H9 (cell line): ENCODE measurements around the gene CELF1. TPM values are rescaled to one million over a fixed set of nuclear protein-coding genes. Genes with fewer than 3 reads are reported as not detected.

Source experiments
- DNase-seq: peaks from one replicate; pipeline ENCODE4 v3.0.0-alpha.2; 2017
- H2AFZ ChIP-seq: one replicate; pipeline ENCODE4 v1.6.1; 2013; ENCODE audit warnings: mild to moderate bottlenecking, low read length, control low read depth, moderate library complexity
- H2AK5ac ChIP-seq: 2 replicates; pipeline ENCODE4 v1.6.1; 2013; ENCODE audit warnings: low read length, control low read depth, mixed read lengths; ENCODE audit not compliant: insufficient read length
- H2BK120ac ChIP-seq: one replicate; pipeline ENCODE4 v1.6.1; 2013; ENCODE audit warnings: low read depth, mild to moderate bottlenecking, low read length, control low read depth, inconsistent platforms; ENCODE audit not compliant: poor library complexity, severe bottlenecking
- H2BK12ac ChIP-seq: 2 replicates; pipeline ENCODE4 v1.6.1; 2013; ENCODE audit warnings: low read length, control low read depth, mixed read lengths, low read depth; ENCODE audit not compliant: insufficient read length
- H2BK15ac ChIP-seq: 2 replicates; pipeline ENCODE4 v1.6.1; 2013; ENCODE audit warnings: low read depth, low read length, control low read depth
- H2BK20ac ChIP-seq: one replicate; pipeline ENCODE4 v1.6.1; 2013; ENCODE audit warnings: low read depth, mild to moderate bottlenecking, low read length, control low read depth, inconsistent platforms; ENCODE audit not compliant: poor library complexity, severe bottlenecking
- H2BK5ac ChIP-seq: 2 replicates; pipeline ENCODE4 v1.6.1; 2013; ENCODE audit warnings: low read length, control low read depth, mixed read lengths; ENCODE audit not compliant: insufficient read length
- H3K14ac ChIP-seq: 2 replicates; pipeline ENCODE4 v1.6.1; 2013; ENCODE audit warnings: low read length, control low read depth; ENCODE audit not compliant: insufficient read depth
- H3K18ac ChIP-seq: 2 replicates; pipeline ENCODE4 v1.6.1; 2013; ENCODE audit warnings: low read depth, mild to moderate bottlenecking, mixed read lengths, low read length, control low read depth; ENCODE audit not compliant: insufficient read length
- H3K23ac ChIP-seq: 2 replicates; pipeline ENCODE4 v1.6.1; 2013; ENCODE audit warnings: low read length, control low read depth, mixed read lengths, low read depth; ENCODE audit not compliant: insufficient read length
- H3K23me2 ChIP-seq: 2 replicates; pipeline ENCODE4 v1.6.1; 2013; ENCODE audit warnings: low read depth, mild to moderate bottlenecking, mixed read lengths, low read length, control low read depth; ENCODE audit not compliant: insufficient read length, poor library complexity, severe bottlenecking
- H3K27ac ChIP-seq: 2 replicates; pipeline ENCODE4 v1.5.1; 2013; ENCODE audit warnings: low read length, control low read depth, mixed read lengths, low read depth; ENCODE audit not compliant: insufficient read length
- H3K27me3 ChIP-seq: 2 replicates; pipeline ENCODE4 v1.6.1; 2013; ENCODE audit warnings: low read length, control low read depth, inconsistent platforms; ENCODE audit not compliant: insufficient read depth
- H3K4ac ChIP-seq: 2 replicates; pipeline ENCODE4 v1.6.1; 2013; ENCODE audit warnings: low read depth, mild to moderate bottlenecking, control low read depth, inconsistent platforms, low read length, moderate library complexity
- H3K4me1 ChIP-seq: 2 replicates; pipeline ENCODE4 v1.6.1; 2013; ENCODE audit warnings: low read length, control low read depth, inconsistent platforms; ENCODE audit not compliant: insufficient read depth
- H3K4me2 ChIP-seq: 2 replicates; pipeline ENCODE4 v1.6.1; 2013; ENCODE audit warnings: low read length, control low read depth, mixed read lengths; ENCODE audit not compliant: insufficient read length, insufficient read depth
- H3K56ac ChIP-seq: 2 replicates; pipeline ENCODE4 v1.6.1; 2013; ENCODE audit warnings: low read depth, mild to moderate bottlenecking, mixed read lengths, low read length, control low read depth; ENCODE audit not compliant: insufficient read length
- H3K79me1 ChIP-seq: 2 replicates; pipeline ENCODE4 v1.6.1; 2013; ENCODE audit warnings: low read depth, mild to moderate bottlenecking, moderate library complexity, low read length, control low read depth, inconsistent platforms; ENCODE audit not compliant: insufficient read depth, poor library complexity, severe bottlenecking
- H3K79me2 ChIP-seq: 2 replicates; pipeline ENCODE4 v1.6.1; 2013; ENCODE audit warnings: low read length, control low read depth, inconsistent platforms; ENCODE audit not compliant: insufficient read depth
- H3K9ac ChIP-seq: 2 replicates; pipeline ENCODE4 v1.6.1; 2013; ENCODE audit warnings: low read length, control low read depth, mixed read lengths; ENCODE audit not compliant: insufficient read length; ENCODE audit errors: extremely low read depth
- H3K9me3 ChIP-seq: one replicate; pipeline ENCODE4 v1.6.1; 2013; ENCODE audit warnings: low read depth, low read length, inconsistent platforms; ENCODE audit not compliant: control insufficient read depth
- H3T11ph ChIP-seq: one replicate; pipeline ENCODE4 v1.6.1; 2013; ENCODE audit warnings: mild to moderate bottlenecking, low read length, control low read depth, inconsistent platforms
- H4K20me1 ChIP-seq: one replicate; pipeline ENCODE4 v1.6.1; 2013; ENCODE audit not compliant: control insufficient read depth, insufficient read length, insufficient read depth
- H4K5ac ChIP-seq: 2 replicates; pipeline ENCODE4 v1.6.1; 2013; ENCODE audit warnings: low read depth, mild to moderate bottlenecking, mixed read lengths, low read length, control low read depth; ENCODE audit not compliant: insufficient read length
- H4K8ac ChIP-seq: replicated peaks from 2 replicates; pipeline ENCODE4 v1.6.1; 2013; ENCODE audit warnings: low read length, control low read depth, mixed read lengths, low read depth; ENCODE audit not compliant: insufficient read length
- H4K91ac ChIP-seq: 2 replicates; pipeline ENCODE4 v1.6.1; 2013; ENCODE audit warnings: low read depth, mild to moderate bottlenecking, moderate library complexity, mixed read lengths, low read length, control low read depth; ENCODE audit not compliant: insufficient read length
- H3K27ac Mint-ChIP-seq, 3 experiments: 2 replicates in 2 of 3; 3 replicates in 1 of 3; pipeline ENCODE4 v1.8.0; 2020 to 2021; ENCODE audit warnings: mixed read lengths in 3 of 3, mild to moderate bottlenecking in 1 of 3, moderate library complexity in 1 of 3
- H3K27me3 Mint-ChIP-seq: 2 replicates; pipeline ENCODE4 v1.8.0; 2021; ENCODE audit warnings: low read depth, mild to moderate bottlenecking, moderate library complexity, mixed read lengths
- H3K36me3 Mint-ChIP-seq, 3 experiments: 2 replicates in 2 of 3; 3 replicates in 1 of 3; pipeline ENCODE4 v1.8.0; 2020 to 2021; ENCODE audit warnings: low read depth in 3 of 3, mixed read lengths in 3 of 3; ENCODE audit not compliant: insufficient read depth in 1 of 3
- H3K4me1 Mint-ChIP-seq, 2 experiments: 2 replicates each; pipeline ENCODE4 v1.8.0; 2020; ENCODE audit warnings: mixed read lengths in 2 of 2
- H3K4me3 Mint-ChIP-seq, 2 experiments: 2 replicates in 1 of 2; 3 replicates in 1 of 2; pipeline ENCODE4 v1.8.0; 2020 to 2021; ENCODE audit warnings: mild to moderate bottlenecking in 2 of 2, mixed read lengths in 2 of 2, moderate library complexity in 1 of 2
- H3K9me3 Mint-ChIP-seq, 2 experiments: 2 replicates in 1 of 2; 3 replicates in 1 of 2; pipeline ENCODE4 v1.8.0; 2020; ENCODE audit warnings: mild to moderate bottlenecking in 2 of 2, mixed read lengths in 2 of 2, moderate library complexity in 1 of 2
- WGBS: extraction: QIAGEN DNeasy Blood & Tissue Kit; methylation state at CpG from one replicate; pipeline ENCODE4 v1.1.7; 2013; ENCODE audit warnings: missing lambda C conversion rate, low lambda C conversion rate, mixed read lengths; ENCODE audit not compliant: insufficient read length; ENCODE audit errors: extremely low coverage; 5-methylcytosine and 5-hydroxymethylcytosine counted together
- total RNA-seq: library from RNA; stranded (reverse); gene quantifications from 2 replicates; pipeline ENCODE4 v1.2.1, GENCODE V29; 2021
- TF ChIP-seq, protein P1 (sequence below): fragments of 200-600 bp; sonication (generic); conservative IDR thresholded peaks from 3 replicates; pipeline ENCODE4 v1.8.0; 2021; ENCODE audit warnings: antibody characterized with exemption, mild to moderate bottlenecking

The CELF1 gene
- total RNA-seq, 1 experiment from 2014 or later: 211 TPM

DNA sequence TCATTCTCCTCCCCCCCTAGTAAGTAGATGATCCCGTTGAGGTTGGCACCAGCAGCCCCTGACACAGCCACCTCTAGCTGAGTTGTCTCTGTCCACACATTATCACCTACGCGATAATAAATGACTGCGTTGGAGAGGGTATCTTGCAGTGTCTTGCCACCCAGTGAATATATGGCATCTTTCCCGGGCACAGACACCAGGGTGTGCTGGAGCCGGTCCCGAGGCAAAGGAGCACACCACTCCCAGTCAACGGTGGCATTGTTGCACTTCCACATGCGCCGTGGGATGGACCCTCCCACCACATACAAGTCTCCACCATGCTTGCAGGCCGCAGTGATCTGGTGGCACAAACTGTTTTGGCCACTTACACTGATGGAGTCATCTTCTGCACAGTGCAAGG is 20.4 kb upstream of the CELF1 start:
- peaks cover 21 to 85% (median 77%) of the 10 kb centered on the region in 3 experiments for H3K36me3 Mint-ChIP-seq
- Histone ChIP-seq H4K91ac (no peak overlapping the region), H3K9ac (no peak overlapping the region), H4K5ac (no peak overlapping the region), H3K4ac (no peak overlapping the region), H3K27me3 (no peaks in the 10 kb centered on the region), H3T11ph (no peak overlapping the region), H3K9me3 (no peaks in the 10 kb centered on the region), H3K23ac (no peak overlapping the region), H2BK120ac (no peak overlapping the region), H3K4me2 (no peak overlapping the region), H2BK12ac (no peak overlapping the region), H3K56ac (no peak overlapping the region), H3K18ac (no peak overlapping the region), H2BK20ac (no peak overlapping the region), H2AK5ac (no peak overlapping the region), H3K4me1 (peaks cover 5% of the 10 kb centered on the region; the same call in 1 of the 2 replicates), H3K79me2 (no peaks in the 10 kb centered on the region; the same call in 1 of the 2 replicates), H3K79me1 (peaks cover under 1% of the 10 kb centered on the region), H4K8ac (no peak overlapping the region), H3K23me2 (no peaks in the 10 kb centered on the region), H4K20me1 (no peaks in the 10 kb centered on the region), H3K27ac (no peak overlapping the region), H2BK5ac (no peak overlapping the region), H2AFZ (no peak overlapping the region), H2BK15ac (no peak overlapping the region), H3K14ac (no peak overlapping the region)
- H3K9me3 Mint-ChIP-seq: no peaks in the 10 kb centered on the region
- H3K4me3 Mint-ChIP-seq: no peak overlapping the region
- no peak for DNase-seq
- peaks cover 10 to 13% of the 10 kb centered on the region in 2 experiments for H3K4me1 Mint-ChIP-seq
- TF ChIP-seq, protein P1, sequence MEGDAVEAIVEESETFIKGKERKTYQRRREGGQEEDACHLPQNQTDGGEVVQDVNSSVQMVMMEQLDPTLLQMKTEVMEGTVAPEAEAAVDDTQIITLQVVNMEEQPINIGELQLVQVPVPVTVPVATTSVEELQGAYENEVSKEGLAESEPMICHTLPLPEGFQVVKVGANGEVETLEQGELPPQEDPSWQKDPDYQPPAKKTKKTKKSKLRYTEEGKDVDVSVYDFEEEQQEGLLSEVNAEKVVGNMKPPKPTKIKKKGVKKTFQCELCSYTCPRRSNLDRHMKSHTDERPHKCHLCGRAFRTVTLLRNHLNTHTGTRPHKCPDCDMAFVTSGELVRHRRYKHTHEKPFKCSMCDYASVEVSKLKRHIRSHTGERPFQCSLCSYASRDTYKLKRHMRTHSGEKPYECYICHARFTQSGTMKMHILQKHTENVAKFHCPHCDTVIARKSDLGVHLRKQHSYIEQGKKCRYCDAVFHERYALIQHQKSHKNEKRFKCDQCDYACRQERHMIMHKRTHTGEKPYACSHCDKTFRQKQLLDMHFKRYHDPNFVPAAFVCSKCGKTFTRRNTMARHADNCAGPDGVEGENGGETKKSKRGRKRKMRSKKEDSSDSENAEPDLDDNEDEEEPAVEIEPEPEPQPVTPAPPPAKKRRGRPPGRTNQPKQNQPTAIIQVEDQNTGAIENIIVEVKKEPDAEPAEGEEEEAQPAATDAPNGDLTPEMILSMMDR: no peak
- no peaks in the 10 kb centered on the region for H3K27me3 Mint-ChIP-seq
- no CpG with 5 or more reads among the region's 11 CpGs for WGBS
- no peak overlapping the region for H3K27ac Mint-ChIP-seq
